ENCODE measurements around the gene C1orf185.
"Not testable (repeated sequence)": the region's sequence is repeated elsewhere in the genome, so short reads cannot be mapped to it uniquely, and the experiment has no call there.

The C1orf185 gene

DNA sequence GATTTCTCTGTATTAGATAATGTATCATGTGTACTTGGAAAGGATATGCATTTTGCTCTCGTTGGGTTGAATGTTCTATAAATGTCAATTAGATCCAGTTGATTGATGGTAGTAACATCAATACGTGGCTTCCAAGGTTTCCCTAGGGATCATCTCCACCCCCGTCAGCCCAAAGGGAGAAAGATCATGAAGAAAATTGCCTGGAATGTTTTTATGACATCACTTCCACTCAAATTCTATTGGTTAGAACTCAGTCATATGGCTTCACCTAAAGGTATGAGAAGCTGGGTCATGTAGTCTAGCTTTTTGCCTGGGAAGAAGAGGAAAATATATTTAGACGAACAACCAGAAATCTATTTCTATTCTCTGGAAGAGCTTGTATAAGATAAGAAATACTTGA is at the start of gene C1orf185:
TSS of gene C1orf185 (plus strand) at position 253 of the 400 bp plus-strand sequence. CDS start at position 259, 6 bp downstream.
- DNase-seq: no peak

DNA sequence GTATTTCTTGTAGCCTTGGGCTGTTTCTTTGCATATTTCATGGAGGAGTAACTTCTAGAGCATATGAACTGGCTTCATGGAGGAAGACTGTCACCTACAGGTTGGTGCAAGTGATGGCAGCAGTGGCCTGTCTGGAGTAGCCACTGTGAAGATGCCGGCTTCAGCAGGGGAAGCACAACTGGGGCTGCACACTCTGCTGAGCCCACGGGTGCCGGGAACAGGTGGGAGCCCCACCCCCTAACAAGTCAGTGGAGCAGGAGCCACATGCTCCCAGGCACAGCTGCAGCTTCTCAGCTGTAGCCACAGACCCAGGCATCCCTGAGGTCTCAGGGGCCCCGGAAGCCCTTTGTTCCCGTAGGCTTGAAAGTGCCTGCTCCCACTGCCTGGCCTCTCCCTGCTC is 43.2 kb upstream of the C1orf185 start:
- peak; percentile 51 for DNase-seq

DNA sequence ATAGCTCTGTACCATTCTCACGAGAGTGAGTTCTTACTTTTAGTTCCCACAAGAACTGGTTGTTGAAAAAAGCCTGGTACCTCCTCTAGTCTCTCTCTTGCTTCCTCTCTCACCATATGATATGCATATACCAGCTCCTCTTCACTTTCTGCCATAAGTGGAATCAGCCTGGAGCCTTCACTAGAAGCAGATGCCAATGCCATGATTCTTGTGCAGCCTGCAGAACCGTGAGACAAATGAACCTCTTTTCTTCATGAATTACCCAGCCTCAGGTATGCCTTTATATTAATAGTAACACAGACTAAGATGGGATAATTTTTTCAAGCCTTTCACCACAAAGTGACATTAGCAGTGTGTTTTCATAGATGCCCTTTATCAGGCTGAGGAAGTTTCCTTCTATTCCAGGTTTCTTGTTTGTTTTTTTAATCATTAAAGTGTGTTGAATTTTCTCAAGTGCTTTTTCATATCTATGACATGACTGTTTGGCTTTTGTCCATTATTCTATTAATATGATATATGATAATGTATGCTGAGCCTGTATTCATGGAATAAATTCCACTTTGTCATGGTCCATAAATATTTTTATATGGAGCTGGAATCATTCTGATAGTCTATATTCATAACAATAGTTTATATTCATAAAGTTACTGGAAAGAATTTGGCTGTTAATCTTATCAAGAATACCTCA is 40.7 kb upstream of the C1orf185 start:
- no peak for DNase-seq

GRCh38 chr1:51063121-51063520 is 38.9 kb upstream of the C1orf185 start:
- DNase-seq: no peak

DNA sequence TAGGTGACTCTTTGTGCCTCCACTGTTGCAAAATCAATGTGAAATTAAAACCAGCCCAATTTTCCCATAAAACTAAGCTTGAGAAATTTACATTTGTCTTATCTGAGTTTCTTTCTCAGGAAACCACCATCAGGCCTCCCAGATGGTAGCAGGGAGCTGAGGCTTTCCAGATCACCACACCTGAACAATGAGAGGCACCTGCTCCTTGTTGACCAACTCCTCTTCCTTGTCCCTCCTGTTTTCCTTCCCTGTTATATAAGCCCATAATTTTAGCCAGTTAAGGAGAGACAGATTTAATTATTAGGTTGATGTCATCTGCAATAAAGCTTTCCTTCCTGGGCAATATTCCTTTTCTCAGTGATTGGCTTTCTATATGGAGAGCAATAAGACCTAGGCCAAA is 32.0 kb upstream of the C1orf185 start:
- DNase-seq: no peak

- no peak for DNase-seq
Measured at GRCh38 chr1:51070640-51071039, 31.4 kb upstream of the C1orf185 start.

DNA sequence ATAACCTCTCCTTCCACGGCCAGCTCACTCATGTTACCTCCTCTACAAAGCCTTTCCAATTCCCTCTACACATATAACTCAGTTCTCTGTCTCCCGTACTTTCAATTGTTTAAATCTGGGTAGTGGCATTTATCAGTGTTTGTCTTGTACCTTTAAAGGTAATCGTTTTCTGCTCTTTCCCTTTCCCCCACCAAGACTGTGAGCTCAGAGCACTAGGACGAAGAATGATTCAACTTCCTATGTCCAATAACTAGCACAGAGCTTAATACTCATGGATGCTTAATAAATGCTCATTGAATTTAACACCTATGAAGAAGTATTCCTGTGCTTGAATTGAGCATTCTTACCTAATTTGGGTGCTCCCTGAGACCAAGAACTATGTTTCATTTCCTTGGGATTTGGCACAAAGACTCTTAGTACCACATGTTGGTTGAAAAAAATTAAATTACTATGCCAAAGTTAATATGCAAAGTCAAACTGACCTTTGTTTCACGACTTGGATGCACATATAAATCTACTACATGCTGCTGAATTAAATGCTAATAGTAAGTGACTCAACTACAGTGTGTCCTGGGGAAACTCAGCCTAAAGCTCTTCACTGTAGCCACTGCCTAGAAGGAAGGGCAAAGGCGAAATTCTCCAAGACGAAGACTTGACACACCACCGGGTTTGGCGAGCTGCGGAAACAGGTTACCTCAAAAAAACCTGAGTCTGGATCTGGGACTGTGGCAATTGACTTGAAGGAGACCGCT is 30.6 kb upstream of the C1orf185 start:
- no peak for DNase-seq

- DNase-seq: no peak
Measured at GRCh38 chr1:51072043-51072439, 30.0 kb upstream of the C1orf185 start.

DNA sequence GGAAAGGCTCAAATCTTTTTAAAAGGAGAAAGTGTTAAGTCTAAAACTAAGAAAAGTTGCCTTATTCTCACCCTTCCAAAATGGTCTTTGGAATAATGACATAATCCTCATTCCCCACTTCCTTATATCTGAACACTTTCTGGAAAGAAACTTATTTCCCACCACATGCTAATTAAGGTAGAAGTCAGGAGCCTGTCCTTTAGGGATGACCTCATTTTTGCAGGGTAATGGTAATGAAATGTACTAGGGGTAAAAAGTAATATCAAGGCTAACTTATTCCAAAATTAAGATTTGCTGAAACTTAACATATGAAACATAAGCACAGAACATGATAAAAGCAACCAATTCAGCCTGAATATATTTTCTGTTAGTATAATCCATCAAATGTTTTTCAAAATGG is 29.4 kb upstream of the C1orf185 start:
- no peak for DNase-seq

- DNase-seq: no peak
Measured at GRCh38 chr1:51073456-51073855, 28.6 kb upstream of the C1orf185 start.

DNA sequence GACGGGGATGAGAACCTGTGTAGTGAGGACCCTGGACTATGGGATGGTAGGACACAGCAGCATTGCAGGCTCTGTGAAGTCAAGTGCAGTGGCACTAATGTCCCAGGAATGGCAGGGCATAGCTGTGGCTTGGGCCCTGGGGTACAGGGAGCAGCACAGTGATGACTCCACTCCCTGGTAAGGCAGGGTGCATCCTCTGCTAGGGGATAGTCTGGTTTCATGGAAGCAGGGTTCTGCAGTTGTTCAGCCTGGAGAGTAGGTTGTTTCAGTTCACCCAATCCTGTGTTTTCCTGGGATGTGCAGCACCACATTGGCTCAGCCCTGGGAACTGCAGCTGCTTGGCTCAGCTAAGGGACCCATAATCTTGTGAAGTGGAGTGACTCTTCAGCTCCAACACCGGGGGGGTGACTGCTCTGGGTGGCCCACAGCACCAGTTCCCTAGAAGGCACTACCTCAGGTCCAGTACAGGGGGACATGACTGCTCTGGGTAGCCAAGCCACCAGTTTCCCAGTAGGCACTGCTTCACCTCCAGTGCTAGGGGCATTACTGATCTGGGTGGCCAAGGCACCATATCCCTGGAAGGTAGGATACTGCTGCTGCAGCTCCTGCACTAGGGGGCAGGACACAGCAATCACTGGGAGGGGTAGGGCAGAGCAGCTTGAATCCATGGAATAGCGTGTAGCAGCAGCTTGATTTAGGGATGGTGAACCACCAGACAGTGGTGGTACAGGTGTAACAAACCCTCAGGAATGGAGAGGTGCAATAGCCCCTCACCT is 15.3 kb upstream of the C1orf185 start:
- no peak for DNase-seq

DNA sequence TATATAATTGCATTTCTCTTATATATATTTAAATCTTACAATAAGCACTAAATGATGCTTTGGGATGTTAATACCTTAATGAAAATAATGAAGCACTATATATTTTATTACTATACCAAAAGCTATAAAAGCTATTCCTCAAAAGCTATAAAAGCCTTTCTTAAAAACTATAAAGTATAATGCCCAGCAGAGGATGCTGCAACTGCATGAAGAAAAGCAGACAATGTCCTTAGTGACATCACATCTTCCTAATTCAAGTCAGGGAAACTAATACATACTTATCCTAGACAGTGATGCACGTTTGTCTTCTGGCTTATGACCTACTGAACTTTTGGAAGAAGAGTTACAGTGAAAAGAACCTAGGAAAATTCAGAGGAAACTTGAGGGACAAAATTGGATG is 13.6 kb upstream of the C1orf185 start:
- DNase-seq: peak; percentile 11

- no peak for DNase-seq
Measured at GRCh38 chr1:51093581-51093980, 8.4 kb upstream of the C1orf185 start.

DNA sequence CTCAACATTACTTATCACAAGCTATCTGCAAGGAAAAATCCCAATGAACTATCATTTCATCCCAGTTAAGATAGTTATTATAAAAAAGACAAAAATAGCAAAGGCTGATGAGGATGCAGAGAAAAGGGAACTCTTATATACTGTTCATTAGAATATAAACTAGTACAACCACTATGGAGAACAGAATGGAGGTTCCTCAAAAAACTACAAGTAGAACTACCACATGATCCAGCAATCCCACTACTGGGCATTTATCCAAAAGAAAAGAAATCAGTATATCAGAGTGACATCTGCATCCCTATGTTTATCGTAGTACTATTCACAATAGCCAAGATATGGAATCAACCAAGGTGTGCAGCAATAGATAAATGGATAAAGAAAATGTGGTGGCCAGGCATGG is 4.9 kb upstream of the C1orf185 start:
- no peak for DNase-seq

- no peak for DNase-seq
Measured at GRCh38 chr1:51100264-51100880, 1.7 kb upstream of the C1orf185 start.

DNA sequence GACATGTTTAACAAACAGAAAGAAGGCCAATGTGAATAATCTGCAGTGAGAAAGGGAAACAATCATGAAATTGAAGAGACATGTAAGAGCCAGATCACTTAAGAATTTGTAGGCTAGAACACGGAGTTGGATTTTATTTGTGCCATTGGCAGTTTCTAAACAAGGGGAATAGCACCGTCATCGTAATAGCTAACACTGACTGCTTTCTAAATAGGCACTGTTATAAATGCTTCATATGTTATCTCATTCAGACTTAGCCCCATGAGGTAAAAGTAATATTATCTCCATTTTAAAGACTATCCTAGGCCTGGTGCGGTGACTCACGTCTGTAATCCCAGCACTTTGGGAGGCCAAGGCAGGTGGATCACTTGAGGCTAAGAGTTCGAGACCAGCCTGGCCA is 12.1 kb downstream of the C1orf185 start:
- no peak for DNase-seq

DNA sequence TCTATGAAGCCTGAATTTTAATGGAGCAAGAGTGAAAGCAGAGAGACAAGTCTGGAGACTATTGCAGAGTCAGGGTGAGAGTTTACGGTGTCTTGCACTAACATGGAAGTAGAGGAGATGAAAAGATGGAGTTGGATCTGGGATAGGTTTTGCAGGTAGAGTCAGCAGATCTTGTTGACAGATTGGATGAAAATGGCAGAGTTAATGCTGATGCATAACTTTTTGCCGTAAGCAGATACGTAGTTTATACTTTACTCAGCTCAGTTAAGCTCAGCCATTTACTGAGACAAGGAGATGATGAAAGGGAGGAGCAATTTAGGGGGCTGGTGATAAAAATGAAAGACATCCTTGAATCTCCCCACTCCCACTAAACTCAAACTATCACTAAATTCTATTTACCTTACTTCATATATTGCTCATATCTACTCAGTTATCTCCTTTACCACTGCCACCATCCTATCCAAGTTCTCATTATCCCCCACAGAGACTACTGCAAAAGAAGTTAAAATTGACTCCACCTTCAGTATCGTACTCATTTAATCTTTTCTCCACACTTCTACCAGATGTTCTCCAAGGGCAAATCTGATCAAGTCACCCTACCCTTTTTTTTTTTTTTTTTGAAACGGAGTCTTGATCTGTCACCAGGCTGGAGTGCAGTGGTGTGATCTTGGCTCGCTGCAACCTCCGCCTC is 13.8 kb downstream of the C1orf185 start:
- DNase-seq: no peak

- no peak for DNase-seq
Measured at GRCh38 chr1:51119331-51119730, 17.3 kb downstream of the C1orf185 start.

DNA sequence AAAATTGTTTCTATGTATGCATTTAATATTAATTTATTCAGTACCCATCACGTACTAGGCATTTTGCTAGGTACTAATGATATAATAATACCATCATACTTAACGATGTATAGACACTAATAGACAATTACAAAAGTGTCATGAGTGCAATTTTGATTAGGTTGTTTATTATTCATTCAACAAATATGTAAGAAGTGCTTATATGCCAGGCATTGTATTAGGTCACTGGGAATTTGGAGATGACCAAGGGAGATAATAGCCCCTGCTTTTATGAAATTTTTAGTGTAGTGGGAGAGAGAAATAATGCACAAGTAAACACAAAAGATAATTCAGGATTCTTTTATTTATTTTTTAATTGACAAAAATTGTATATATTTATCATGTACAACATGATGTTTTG is 18.6 kb downstream of the C1orf185 start:
- no peak for DNase-seq

DNA sequence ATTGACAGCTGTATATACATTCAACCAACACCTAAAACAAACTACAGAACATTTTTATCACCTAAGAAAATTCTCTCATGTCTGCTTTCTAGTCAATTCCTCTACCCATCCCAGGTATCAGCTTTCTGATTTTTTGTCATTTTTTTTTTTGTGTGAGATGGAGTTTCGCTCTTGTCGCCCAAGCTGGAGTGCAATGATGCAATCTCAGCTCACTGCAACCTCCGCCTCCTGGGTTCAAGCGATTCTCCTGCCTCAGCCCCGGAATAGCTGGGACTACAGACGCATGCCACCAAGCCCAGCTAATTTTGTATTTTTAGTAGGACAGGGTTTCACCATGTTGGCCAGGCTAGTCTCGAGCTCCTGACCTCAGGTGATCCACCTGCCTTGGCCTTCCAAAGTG is 25.1 kb downstream of the C1orf185 start:
- not testable (repeated sequence) for DNase-seq

GRCh38 chr1:51131185-51131584 is 29.2 kb downstream of the C1orf185 start:
- DNase-seq: no peak

- no peak for DNase-seq
Measured at GRCh38 chr1:51133045-51133444, 31.0 kb downstream of the C1orf185 start.

DNA sequence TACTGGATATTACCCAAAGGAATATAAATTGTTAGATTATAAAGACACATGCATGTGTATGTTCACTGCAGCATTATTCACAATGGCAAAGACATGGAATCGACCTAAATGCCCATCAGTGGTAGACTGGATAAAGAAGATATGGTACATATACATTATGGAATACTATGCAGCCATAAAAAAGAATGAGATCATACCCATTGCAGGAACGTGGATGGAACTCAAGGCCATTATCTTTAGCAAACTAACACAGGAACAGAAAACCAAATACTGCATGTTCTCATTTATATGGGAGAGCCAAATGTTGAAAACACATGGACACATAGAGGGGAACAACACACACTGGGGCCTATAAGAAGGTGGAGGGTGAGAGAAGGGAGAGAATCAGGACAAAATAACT is 35.7 kb downstream of the C1orf185 start:
- DNase-seq: not testable (repeated sequence)

All from hematopoietic multipotent progenitor cell treated with erythropoietin and hydrocortisone succinate and interleukin-3 and kit ligand, for 8 days (in vitro differentiated cells).